ENCODE data around the gene APOL1. TPM values are rescaled to one million over a fixed set of nuclear protein-coding genes. Genes with fewer than 3 reads are reported as not detected.
"Not testable (repeated sequence)": the region's sequence is repeated elsewhere in the genome, so short reads cannot be mapped to it uniquely, and the experiment has no call there.

Gene APOL1
- total RNA-seq, 2 donors from 2014 or later, result 19.6 to 22.9 TPM

GRCh38 chr22:36244522-36245391 lies 8.2 kb upstream of the APOL1 start:
- no peaks in the 10 kb centered on the region for H3K9me3 ChIP-seq
- no peaks in the 10 kb centered on the region for H3K4me1 ChIP-seq (replicated peaks)
- no peaks in the 10 kb centered on the region for H3K36me3 ChIP-seq
- H3K4me3 ChIP-seq, result no peak overlapping the region
- no peak for TF ChIP-seq CTCF (IDR thresholded peaks at IDR 0.05)
- TF ChIP-seq POLR2A (IDR thresholded peaks at IDR 0.05), result no peak
- no peak for TF ChIP-seq POLR2AphosphoS5 (IDR thresholded peaks at IDR 0.05)
- WGBS, result 71% methylated on average over 5 of the region's 5 CpGs
- no peak overlapping the region for H3K27ac ChIP-seq
- DNase-seq (ENCODE audit: low spot score), result no peak
- intact Hi-C loops (cut with DNase I), result no loop called here
- no peaks in the 10 kb centered on the region for H3K27me3 ChIP-seq (replicated peaks; ENCODE audit: insufficient read depth)

- DNase-seq (ENCODE audit: low spot score), result no peak
- H3K36me3 ChIP-seq, result no peaks in the 10 kb centered on the region
- H3K27me3 ChIP-seq (replicated peaks; ENCODE audit: insufficient read depth), result no peaks in the 10 kb centered on the region
- intact Hi-C loops (cut with DNase I), result no loop called here
- 87% methylated on average over 4 of the region's 4 CpGs for WGBS
- no peak for TF ChIP-seq CTCF (IDR thresholded peaks at IDR 0.05)
- no peaks in the 10 kb centered on the region for H3K9me3 ChIP-seq
- H3K4me3 ChIP-seq, result no peak overlapping the region
- no peaks in the 10 kb centered on the region for H3K4me1 ChIP-seq (replicated peaks)
- H3K27ac ChIP-seq, result no peak overlapping the region
Measured at GRCh38 chr22:36245805-36246356, 7.1 kb upstream of the APOL1 start.

- H3K36me3 ChIP-seq, result no peaks in the 10 kb centered on the region
- WGBS, result 42% methylated on average over 3 of the region's 3 CpGs
- DNase-seq (ENCODE audit: low spot score), result no peak
- H3K27ac ChIP-seq, result no peak overlapping the region
- H3K27me3 ChIP-seq (replicated peaks; ENCODE audit: insufficient read depth), result no peaks in the 10 kb centered on the region
- no peak for TF ChIP-seq POLR2A (IDR thresholded peaks at IDR 0.05)
- no peak for TF ChIP-seq POLR2AphosphoS5 (IDR thresholded peaks at IDR 0.05)
- no peak for TF ChIP-seq CTCF (IDR thresholded peaks at IDR 0.05)
- no peak overlapping the region for H3K4me3 ChIP-seq
- no peaks in the 10 kb centered on the region for H3K9me3 ChIP-seq
- intact Hi-C loops (cut with DNase I), result no loop called here
- H3K4me1 ChIP-seq (replicated peaks), result no peaks in the 10 kb centered on the region
Measured at GRCh38 chr22:36246718-36247117, 6.2 kb upstream of the APOL1 start.

GRCh38 chr22:36247955-36248354 lies 5.0 kb upstream of the APOL1 start:
- intact Hi-C loops (cut with DNase I), result no loop called here
- no peak for TF ChIP-seq POLR2A (IDR thresholded peaks at IDR 0.05)
- TF ChIP-seq POLR2AphosphoS5 (IDR thresholded peaks at IDR 0.05), result no peak
- no peak for TF ChIP-seq CTCF (IDR thresholded peaks at IDR 0.05)
- H3K4me3 ChIP-seq, result no peak overlapping the region
- no peaks in the 10 kb centered on the region for H3K36me3 ChIP-seq
- H3K27ac ChIP-seq, result no peak overlapping the region
- no peak for DNase-seq (ENCODE audit: low spot score)
- no peaks in the 10 kb centered on the region for H3K4me1 ChIP-seq (replicated peaks)
- WGBS, result 74% methylated on average over 5 of the region's 5 CpGs
- H3K9me3 ChIP-seq, result no peaks in the 10 kb centered on the region
- no peaks in the 10 kb centered on the region for H3K27me3 ChIP-seq (replicated peaks; ENCODE audit: insufficient read depth)

GRCh38 chr22:36249160-36249559 lies 3.8 kb upstream of the APOL1 start:
- Histone ChIP-seq H3K4me3 (no peak overlapping the region), H3K27me3 (replicated peaks; ENCODE audit: insufficient read depth) (no peaks in the 10 kb centered on the region), H3K4me1 (replicated peaks) (no peaks in the 10 kb centered on the region), H3K27ac (no peak overlapping the region), H3K9me3 (no peaks in the 10 kb centered on the region), H3K36me3 (no peaks in the 10 kb centered on the region)
- intact Hi-C loops (cut with DNase I), result no loop called here
- DNase-seq (ENCODE audit: low spot score), result no peak
- 91% methylated on average over 2 of the region's 2 CpGs for WGBS
- TF ChIP-seq POLR2AphosphoS5 (IDR thresholded peaks at IDR 0.05) (no peak), CTCF (IDR thresholded peaks at IDR 0.05) (no peak), POLR2A (IDR thresholded peaks at IDR 0.05) (no peak)

- DNase-seq (ENCODE audit: low spot score); H3K36me3 ChIP-seq; H3K9me3 ChIP-seq; H3K4me1 ChIP-seq (replicated peaks); H3K4me3 ChIP-seq; intact Hi-C loops (cut with DNase I); H3K27me3 ChIP-seq (replicated peaks; ENCODE audit: insufficient read depth); H3K27ac ChIP-seq: not testable (repeated sequence)
- WGBS, result 76% methylated on average over 24 of the region's 24 CpGs
Measured at GRCh38 chr22:36250292-36250960, 2.5 kb upstream of the APOL1 start.

All from prostate gland (tissue), 2 donors.